Glomerular endothelial cell (primary cell): Measurements from ENCODE around the gene FSTL4. TPM values are rescaled to one million over a fixed set of nuclear protein-coding genes. Genes with fewer than 3 reads are reported as not detected.

Experiments
- DNase-seq: peaks from one replicate; pipeline ENCODE4 v3.0.0-alpha.2; 2011; ENCODE audit warnings: low read depth, low spot score; ENCODE audit errors: extremely low read depth
- total RNA-seq: library from RNA; depleted of rRNA; stranded (reverse); fragments of >200 nt; gene quantifications from 2 replicates; pipeline ENCODE4 v1.2.3, GENCODE V29; 2015

FSTL4 gene
- total RNA-seq, 1 donor from 2014 or later: 0.18 TPM

- no peak for DNase-seq
Observed at GRCh38 chr5:133309166-133309795, 303.1 kb downstream of the FSTL4 start.

DNA sequence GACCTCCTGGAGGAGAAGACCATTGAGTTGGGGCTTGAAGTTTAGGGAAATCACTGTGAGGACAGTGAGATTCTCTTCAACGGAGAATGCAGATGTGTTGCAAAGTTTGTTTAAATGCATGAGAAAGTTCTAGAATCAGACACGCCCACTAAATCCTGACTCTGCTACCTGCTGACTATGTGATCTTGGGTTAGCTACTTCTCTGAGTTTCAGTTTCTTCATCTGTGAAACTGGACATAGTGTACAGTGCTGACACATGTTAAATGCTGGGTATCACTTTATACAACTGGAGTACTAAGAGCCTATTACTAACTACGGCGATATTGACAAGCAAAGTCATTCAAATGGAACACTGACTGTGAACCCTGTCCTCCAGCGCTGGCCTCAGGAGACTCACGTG lies 305.1 kb downstream of the FSTL4 start:
- DNase-seq: no peak

- no peak for DNase-seq
Observed at GRCh38 chr5:133304707-133305216, 307.6 kb downstream of the FSTL4 start.

- DNase-seq: no peak
Observed at GRCh38 chr5:133304178-133304577, 308.2 kb downstream of the FSTL4 start.

- no peak for DNase-seq
Observed at GRCh38 chr5:133303298-133303697, 309.0 kb downstream of the FSTL4 start.

DNA sequence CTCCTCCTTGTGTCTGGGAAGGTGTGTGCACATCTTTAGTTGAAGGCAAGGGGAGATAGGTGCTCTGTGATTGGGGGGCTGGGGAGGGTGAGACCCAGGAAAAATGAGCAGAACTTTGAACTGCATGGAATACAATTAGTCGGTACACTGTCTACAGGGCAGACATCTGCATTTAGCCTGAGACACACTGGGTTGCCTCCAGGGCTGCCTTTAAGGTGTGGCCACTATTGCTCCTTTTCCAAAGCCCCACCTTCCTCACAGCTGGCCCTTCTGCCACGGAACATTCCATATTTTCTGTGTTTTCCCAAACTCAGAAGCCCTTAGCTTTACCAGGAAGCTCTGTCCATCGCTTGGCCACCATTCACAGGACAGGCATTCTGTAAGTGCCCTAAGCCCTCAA lies 312.6 kb downstream of the FSTL4 start:
- no peak for DNase-seq

DNA sequence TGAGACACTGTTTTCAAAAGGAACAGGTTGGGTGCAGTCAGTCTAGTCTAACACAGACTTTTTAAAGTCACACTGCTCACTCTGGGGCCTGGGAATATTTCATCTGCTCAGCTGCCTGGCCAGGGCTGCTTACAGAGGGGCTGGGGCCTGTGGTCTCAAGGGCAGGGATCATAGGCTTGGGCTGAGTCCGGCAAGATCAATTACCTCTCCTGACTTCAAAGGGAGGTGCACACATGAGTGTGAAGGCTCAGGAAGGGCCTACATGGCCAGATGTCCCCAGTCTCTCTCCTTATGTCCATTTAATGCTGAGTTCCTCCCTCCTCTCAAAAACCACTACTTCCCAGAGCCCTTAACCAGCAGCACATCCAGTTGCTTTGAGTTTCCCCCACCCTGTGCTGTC lies 313.3 kb downstream of the FSTL4 start:
- DNase-seq: no peak

DNA sequence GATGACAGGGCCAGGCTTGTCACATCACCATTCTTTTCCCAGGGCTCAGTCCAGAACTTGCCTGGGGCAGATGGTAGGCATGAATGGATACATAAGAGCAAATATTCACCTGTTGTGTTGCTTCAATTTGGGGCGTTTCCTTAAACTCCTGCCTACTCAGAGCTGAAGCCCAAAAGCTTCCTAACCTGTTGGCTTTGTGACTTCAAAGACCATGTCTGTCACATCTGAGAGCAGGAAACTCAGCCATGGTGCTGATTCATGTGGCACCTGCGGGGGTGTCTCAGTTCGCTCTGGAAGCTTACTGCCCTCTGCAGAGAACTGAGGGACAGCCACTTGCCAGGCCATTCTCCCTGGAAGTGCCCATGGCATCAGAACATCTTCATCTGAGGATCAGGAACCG lies 313.9 kb downstream of the FSTL4 start:
- no peak for DNase-seq

- DNase-seq: no peak
Observed at GRCh38 chr5:133297293-133297692, 315.0 kb downstream of the FSTL4 start.

DNA sequence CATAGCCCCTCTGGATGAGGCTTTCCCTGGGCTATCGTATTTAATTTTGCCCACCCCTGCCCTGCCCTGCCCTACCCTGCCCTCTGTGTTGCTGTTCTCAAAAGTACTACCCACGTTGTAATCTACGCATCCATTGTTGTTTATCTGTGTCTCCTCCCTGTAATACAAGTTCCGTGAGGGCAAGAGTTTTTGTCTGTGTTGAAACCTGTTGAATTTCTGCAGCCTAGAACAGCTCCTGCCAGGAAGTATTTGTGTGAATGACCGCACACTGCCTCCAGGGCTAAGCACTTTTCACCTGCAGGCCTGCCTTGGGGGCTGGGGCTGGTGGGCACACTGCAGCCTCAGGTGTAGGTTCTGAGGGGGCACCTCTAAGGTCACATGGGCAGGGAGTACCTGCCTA lies 315.7 kb downstream of the FSTL4 start:
- DNase-seq: no peak

- DNase-seq: no peak
Observed at GRCh38 chr5:133295520-133295919, 316.8 kb downstream of the FSTL4 start.

- DNase-seq: no peak
Observed at GRCh38 chr5:133294380-133294779, 318.0 kb downstream of the FSTL4 start.

- no peak for DNase-seq
Observed at GRCh38 chr5:133293960-133294359, 318.4 kb downstream of the FSTL4 start.

DNA sequence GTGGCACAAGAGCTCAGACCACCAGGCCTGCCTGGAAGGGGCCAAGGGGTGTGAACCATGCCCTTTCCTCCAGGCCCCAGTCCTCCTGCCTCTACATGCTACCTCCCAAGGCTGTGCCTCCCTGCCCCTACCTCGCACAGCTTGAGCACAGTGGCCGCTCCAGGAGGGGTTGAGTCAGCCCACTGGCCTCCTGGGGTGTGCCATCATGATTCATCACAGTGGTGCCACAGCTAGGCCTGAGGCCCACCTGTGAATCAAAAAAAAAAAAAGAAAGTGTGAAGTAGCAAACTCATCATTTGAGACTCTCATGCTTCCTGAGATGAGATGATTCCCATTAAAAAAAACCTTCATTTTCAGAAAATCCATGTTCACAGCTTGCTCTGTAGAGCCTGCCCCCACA lies 320.0 kb downstream of the FSTL4 start:
- no peak for DNase-seq

- DNase-seq: no peak
Observed at GRCh38 chr5:133291524-133291923, 320.8 kb downstream of the FSTL4 start.

DNA sequence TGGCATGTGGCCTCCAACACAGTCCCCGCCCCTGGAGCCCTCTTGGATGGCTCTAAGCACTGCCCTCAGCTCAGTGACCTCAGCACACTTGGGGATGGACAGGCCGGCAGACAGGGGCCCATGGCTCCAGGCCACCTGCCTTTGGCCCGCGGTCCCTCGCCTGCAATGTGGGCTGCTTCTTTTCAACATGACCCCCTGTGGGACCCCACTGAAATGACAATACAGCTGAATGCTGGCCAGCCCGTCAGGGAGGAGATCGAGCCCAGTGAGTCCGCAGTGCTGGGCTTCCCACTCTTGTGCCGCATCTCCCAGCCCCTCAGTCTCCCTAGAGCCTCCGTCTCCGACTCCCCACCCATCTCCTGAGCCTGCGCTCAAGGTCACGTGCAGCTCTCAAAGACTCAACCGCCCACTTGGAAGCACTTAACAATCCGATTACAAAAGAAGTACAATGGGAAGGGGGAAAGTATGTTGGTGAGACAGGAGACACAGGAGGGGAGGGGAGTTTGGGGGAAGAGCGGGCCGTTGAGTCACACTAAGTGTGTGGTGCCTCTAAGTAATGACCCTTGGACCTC lies 321.6 kb downstream of the FSTL4 start:
- no peak for DNase-seq

GRCh38 chr5:133289686-133290367 lies 322.5 kb downstream of the FSTL4 start:
- DNase-seq: no peak

DNA sequence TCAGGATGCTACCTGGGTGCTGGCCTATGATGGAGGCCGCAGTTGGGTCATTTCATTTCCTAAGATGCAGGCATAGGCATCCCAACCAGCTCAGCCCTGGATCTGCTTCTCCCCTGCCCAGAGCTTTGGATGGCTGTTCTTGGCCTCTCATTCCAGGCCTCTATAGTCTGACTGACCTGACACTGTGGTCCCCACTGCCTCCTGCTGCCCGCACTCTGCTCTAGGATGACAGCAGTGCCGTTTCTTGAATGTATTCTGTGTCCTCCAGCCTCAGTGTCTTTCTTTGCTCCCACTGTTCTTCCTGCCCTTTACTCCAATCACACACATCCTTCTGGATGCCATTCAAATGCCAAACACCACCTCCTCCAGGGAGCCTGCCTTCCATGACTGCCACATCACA lies 324.8 kb downstream of the FSTL4 start:
- no peak for DNase-seq

DNA sequence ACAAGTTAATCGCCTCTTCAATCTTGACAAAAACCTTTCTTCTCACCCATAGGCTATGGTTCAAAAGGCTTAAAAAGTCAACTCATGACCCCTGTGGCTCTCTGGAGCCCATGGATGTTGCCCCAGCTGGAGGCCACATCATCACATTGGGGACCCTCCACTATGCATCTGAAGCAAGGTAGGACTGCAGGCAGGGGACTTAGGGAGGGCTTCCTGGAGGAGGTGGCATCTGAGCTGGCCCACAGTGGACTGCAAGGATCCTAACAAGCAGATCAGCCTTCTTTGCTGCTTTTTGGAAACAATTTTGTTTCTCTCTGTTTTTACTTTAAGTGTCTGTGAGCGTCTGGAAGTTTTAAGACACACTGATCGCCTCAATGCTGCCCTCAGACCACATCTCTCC lies 325.9 kb downstream of the FSTL4 start:
- DNase-seq: no peak

GRCh38 chr5:133285583-133286021 lies 326.7 kb downstream of the FSTL4 start:
- DNase-seq: no peak

- no peak for DNase-seq
Observed at GRCh38 chr5:133284306-133284705, 328.0 kb downstream of the FSTL4 start.

- DNase-seq: no peak
Observed at GRCh38 chr5:133278317-133278716, 334.0 kb downstream of the FSTL4 start.
